Measurements from ENCODE around the gene SENP1.

The SENP1 gene

DNA sequence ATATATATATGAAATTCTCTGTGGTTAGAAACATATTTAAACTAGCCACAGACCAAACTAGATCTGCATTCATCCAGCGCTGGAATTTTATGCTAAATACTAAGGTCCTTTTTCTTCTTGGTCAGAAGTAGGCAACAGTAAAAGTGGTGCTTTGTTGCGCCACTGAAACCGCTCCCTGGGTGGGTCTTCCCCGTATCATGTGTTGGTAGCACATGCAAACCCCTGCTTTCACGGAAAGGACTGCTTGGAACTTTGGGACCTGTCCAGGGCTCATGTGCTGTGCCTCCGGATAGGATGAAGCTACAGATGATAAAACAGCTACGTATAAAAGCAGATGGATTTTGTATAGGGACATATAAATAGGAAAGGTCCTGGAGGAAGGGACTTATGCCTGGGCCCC lies 61.5 kb downstream of the SENP1 start:
- TF ChIP-seq, protein P1, sequence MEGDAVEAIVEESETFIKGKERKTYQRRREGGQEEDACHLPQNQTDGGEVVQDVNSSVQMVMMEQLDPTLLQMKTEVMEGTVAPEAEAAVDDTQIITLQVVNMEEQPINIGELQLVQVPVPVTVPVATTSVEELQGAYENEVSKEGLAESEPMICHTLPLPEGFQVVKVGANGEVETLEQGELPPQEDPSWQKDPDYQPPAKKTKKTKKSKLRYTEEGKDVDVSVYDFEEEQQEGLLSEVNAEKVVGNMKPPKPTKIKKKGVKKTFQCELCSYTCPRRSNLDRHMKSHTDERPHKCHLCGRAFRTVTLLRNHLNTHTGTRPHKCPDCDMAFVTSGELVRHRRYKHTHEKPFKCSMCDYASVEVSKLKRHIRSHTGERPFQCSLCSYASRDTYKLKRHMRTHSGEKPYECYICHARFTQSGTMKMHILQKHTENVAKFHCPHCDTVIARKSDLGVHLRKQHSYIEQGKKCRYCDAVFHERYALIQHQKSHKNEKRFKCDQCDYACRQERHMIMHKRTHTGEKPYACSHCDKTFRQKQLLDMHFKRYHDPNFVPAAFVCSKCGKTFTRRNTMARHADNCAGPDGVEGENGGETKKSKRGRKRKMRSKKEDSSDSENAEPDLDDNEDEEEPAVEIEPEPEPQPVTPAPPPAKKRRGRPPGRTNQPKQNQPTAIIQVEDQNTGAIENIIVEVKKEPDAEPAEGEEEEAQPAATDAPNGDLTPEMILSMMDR (IDR thresholded peaks at IDR 0.05; ENCODE audit: insufficient read depth, low read length, poor library complexity, severe bottlenecking) = no peak
- no peak for TF ChIP-seq EZH2phosphoT487 (conservative IDR thresholded peaks at IDR 0.05; ENCODE audit: low read length)
- no peaks in the 10 kb centered on the region for H3K9me2 ChIP-seq (replicated peaks; ENCODE audit: insufficient read depth, low read length)
- H4K20me1 ChIP-seq (ENCODE audit: low read depth, low read length) = no peaks in the 10 kb centered on the region
- no peak overlapping the region for H3K4me2 ChIP-seq (ENCODE audit: low read depth, low read length, poor library complexity, severe bottlenecking)
- no peaks in the 10 kb centered on the region for H3K9me3 ChIP-seq (ENCODE audit: insufficient read depth, low read length)
- peaks cover 7% of the 10 kb centered on the region; the same call in 1 of the 2 replicates for H3K36me3 ChIP-seq (ENCODE audit: low read length)
- H2AFZ ChIP-seq (ENCODE audit: low read depth, low read length, severe bottlenecking) = no peak overlapping the region
- no peak overlapping the region for H3K9ac ChIP-seq (ENCODE audit: low read length)
- H3K4me3 ChIP-seq (ENCODE audit: insufficient read depth, low read length, poor library complexity, severe bottlenecking) = no peak overlapping the region
- H3K79me2 ChIP-seq (ENCODE audit: insufficient read depth, low read length) = no peaks in the 10 kb centered on the region
- H3K27me3 ChIP-seq (ENCODE audit: low read length) = no peaks in the 10 kb centered on the region
- H3F3A ChIP-seq (ENCODE audit: insufficient read depth) = no peaks in the 10 kb centered on the region
- no peak overlapping the region for H3K27ac ChIP-seq (ENCODE audit: low read depth, low read length)

DNA sequence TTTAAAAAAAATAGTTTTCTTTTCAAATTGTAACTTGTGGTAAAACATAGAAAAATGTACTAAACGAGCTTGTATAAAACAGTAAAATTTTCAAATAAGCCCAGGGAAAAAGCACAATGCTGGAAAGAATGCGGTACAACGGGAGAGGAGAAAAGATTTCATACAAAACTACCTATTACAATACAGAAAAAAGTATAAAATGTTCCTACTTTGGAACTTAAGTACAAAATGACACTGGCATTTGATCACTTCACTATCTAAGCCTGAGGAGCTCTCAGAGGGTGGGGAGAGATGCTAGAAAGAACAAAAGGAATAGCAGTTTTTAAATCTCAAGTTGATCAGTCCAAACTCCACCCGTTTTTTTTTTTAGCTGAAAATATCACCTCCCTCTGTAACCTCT lies 62.1 kb downstream of the SENP1 start:
- TF ChIP-seq EZH2phosphoT487 (conservative IDR thresholded peaks at IDR 0.05; ENCODE audit: low read length) = no peak
- TF ChIP-seq, protein P1 (IDR thresholded peaks at IDR 0.05; ENCODE audit: insufficient read depth, low read length, poor library complexity, severe bottlenecking) = no peak
- H3K27ac ChIP-seq (ENCODE audit: low read depth, low read length) = no peak overlapping the region
- H3K9ac ChIP-seq (ENCODE audit: low read length) = no peak overlapping the region
- H3K9me2 ChIP-seq (replicated peaks; ENCODE audit: insufficient read depth, low read length) = no peaks in the 10 kb centered on the region
- no peaks in the 10 kb centered on the region for H3K79me2 ChIP-seq (ENCODE audit: insufficient read depth, low read length)
- no peak overlapping the region for H3K4me2 ChIP-seq (ENCODE audit: low read depth, low read length, poor library complexity, severe bottlenecking)
- H3K4me3 ChIP-seq (ENCODE audit: insufficient read depth, low read length, poor library complexity, severe bottlenecking) = no peak overlapping the region
- no peak overlapping the region for H2AFZ ChIP-seq (ENCODE audit: low read depth, low read length, severe bottlenecking)
- no peaks in the 10 kb centered on the region for H3K27me3 ChIP-seq (ENCODE audit: low read length)
- H4K20me1 ChIP-seq (ENCODE audit: low read depth, low read length) = no peaks in the 10 kb centered on the region
- peaks cover 7% of the 10 kb centered on the region; the same call in 1 of the 2 replicates for H3K36me3 ChIP-seq (ENCODE audit: low read length)
- no peaks in the 10 kb centered on the region for H3F3A ChIP-seq (ENCODE audit: insufficient read depth)
- no peaks in the 10 kb centered on the region for H3K9me3 ChIP-seq (ENCODE audit: insufficient read depth, low read length)

DNA sequence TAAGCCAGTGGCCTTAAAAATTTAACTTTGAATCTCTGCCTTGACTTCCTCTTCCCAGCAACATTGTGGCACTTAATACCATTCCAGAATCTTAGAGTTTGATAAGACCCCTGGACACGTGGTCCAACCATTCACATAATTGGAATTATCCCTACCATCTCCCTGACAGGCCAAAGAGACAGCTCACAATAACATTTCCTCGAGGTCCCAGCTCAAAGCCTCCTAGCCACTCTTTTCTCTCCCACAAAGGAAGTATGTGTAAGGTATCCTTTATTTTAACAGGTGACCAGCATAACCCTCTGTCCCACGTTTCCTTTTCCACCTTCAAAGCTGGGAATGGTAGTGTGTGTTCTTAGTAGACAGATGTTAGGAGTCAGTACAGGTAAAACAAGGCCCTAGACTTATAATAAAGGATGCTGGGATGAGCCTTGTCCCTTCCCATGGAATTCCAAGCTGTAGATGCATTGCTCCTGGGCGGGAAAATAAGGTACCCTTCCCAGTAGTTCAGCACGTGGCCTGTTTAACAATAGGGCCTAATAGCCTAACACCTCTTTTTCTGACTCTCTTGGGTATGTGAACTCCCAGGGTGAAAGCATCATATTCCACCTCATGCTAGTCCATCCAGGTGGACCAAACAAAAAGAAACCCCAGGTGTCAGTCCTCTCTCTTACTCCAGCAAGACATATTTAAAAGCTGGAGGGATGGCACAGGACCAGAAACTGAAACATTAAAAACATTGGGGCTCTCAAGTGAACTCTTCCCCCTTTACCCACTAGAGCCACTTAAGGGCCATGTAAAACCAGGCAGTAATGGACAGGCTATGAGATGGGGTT lies 64.1 kb downstream of the SENP1 start:
- Histone ChIP-seq H3K27me3 (ENCODE audit: low read length) (no peaks in the 10 kb centered on the region), H3K9me2 (replicated peaks; ENCODE audit: insufficient read depth, low read length) (no peaks in the 10 kb centered on the region), H3K4me2 (ENCODE audit: low read depth, low read length, poor library complexity, severe bottlenecking) (no peak overlapping the region), H3K9ac (ENCODE audit: low read length) (no peak overlapping the region), H3K4me3 (ENCODE audit: insufficient read depth, low read length, poor library complexity, severe bottlenecking) (no peak overlapping the region), H3K36me3 (ENCODE audit: low read length) (0 out of 2 replicates have a peak, but pooled peaks cover 4% of the 10 kb centered on the region), H4K20me1 (ENCODE audit: low read depth, low read length) (no peaks in the 10 kb centered on the region), H2AFZ (ENCODE audit: low read depth, low read length, severe bottlenecking) (no peak overlapping the region), H3K27ac (ENCODE audit: low read depth, low read length) (no peak overlapping the region), H3K79me2 (ENCODE audit: insufficient read depth, low read length) (no peaks in the 10 kb centered on the region), H3F3A (ENCODE audit: insufficient read depth) (no peaks in the 10 kb centered on the region), H3K9me3 (ENCODE audit: insufficient read depth, low read length) (no peaks in the 10 kb centered on the region)
- TF ChIP-seq, protein P1 (IDR thresholded peaks at IDR 0.05; ENCODE audit: insufficient read depth, low read length, poor library complexity, severe bottlenecking) = no peak
- TF ChIP-seq EZH2phosphoT487 (conservative IDR thresholded peaks at IDR 0.05; ENCODE audit: low read length) = no peak

Measured in SU-DHL-6 (cell line).